Adipose tissue (tissue), 3 donors: ENCODE measurements around the gene FBXO7. TPM values are rescaled to one million over a fixed set of nuclear protein-coding genes. Genes with fewer than 3 reads are reported as not detected.

Source experiments
- H3K27ac ChIP-seq: one replicate; pipeline ENCODE4 v1.5.1; 2013; ENCODE audit warnings: low read depth, low read length
- WGBS, 3 donors: extraction: QIAGEN DNeasy Blood & Tissue Kit; methylation state at CpG; one replicate each; pipeline ENCODE4 v1.1.7; 2013; 5-methylcytosine and 5-hydroxymethylcytosine counted together
- polyA plus RNA-seq, 3 donors: library from polyadenylated mRNA; stranded (reverse); fragments of 200-250 nt; gene quantifications; one replicate each; pipeline ENCODE4 v1.2.3, GENCODE V29; 2013
- donor health status: healthy with polysubstance abuse.
- donor health status: Bipolar disorder and iron deficiency.
- donor health status: healthy.

The FBXO7 gene
- polyA plus RNA-seq, 3 donors = 34.5 to 83.5 (median 50.8) TPM

GRCh38 chr22:32542677-32543357 is 68.2 kb downstream of the FBXO7 start:
- no peak overlapping the region for H3K27ac ChIP-seq
- WGBS, 3 donors = 50 to 66% (median 61%) methylated on average over 17 of the region's 17 CpGs

- no peak overlapping the region for H3K27ac ChIP-seq
- 89 to 96% (median 93%) methylated on average over 6 of the region's 6 CpGs for WGBS, 3 donors
Observed at GRCh38 chr22:32544953-32545558, 70.4 kb downstream of the FBXO7 start.

GRCh38 chr22:32545801-32546200 is 71.2 kb downstream of the FBXO7 start:
- WGBS, 3 donors = 69 to 79% (median 76%) methylated on average over 4 of the region's 4 CpGs
- H3K27ac ChIP-seq = no peak overlapping the region

GRCh38 chr22:32546496-32546895 is 71.9 kb downstream of the FBXO7 start:
- H3K27ac ChIP-seq = no peak overlapping the region
- WGBS, 3 donors = 49 to 64% (median 56%) methylated on average over 4 of the region's 4 CpGs

GRCh38 chr22:32546935-32547334 is 72.3 kb downstream of the FBXO7 start:
- no peak overlapping the region for H3K27ac ChIP-seq
- 81 to 90% (median 82%) methylated on average over 8 to 9 of the region's 9 CpGs for WGBS, 3 donors

GRCh38 chr22:32548039-32548438 is 73.4 kb downstream of the FBXO7 start:
- WGBS, 3 donors = 80 to 96% (median 94%) methylated on average over 7 of the region's 7 CpGs
- no peak overlapping the region for H3K27ac ChIP-seq

Other genes with a start within 250 kb of the FBXO7 start
- 1 to 10 TPM in 1 of 3 donors, under 1 TPM in 2; 0.25 to 2.5 (median 0.81) TPM for gene SLC5A4, start 219.5 kb upstream of the FBXO7 start, polyA plus RNA-seq
- not detected for gene RFPL3, start 116.9 kb upstream of the FBXO7 start, polyA plus RNA-seq
- gene RTCB, start 62.6 kb upstream of the FBXO7 start, polyA plus RNA-seq = 10 to 100 TPM; 34.4 to 56.3 (median 41.3) TPM
- gene BPIFC, start 10.4 kb upstream of the FBXO7 start, polyA plus RNA-seq = not detected